Measurements from ENCODE around the gene IRGQ.
"Not testable (repeated sequence)": the region's sequence is repeated elsewhere in the genome, so short reads cannot be mapped to it uniquely, and the experiment has no call there.

The IRGQ gene

DNA sequence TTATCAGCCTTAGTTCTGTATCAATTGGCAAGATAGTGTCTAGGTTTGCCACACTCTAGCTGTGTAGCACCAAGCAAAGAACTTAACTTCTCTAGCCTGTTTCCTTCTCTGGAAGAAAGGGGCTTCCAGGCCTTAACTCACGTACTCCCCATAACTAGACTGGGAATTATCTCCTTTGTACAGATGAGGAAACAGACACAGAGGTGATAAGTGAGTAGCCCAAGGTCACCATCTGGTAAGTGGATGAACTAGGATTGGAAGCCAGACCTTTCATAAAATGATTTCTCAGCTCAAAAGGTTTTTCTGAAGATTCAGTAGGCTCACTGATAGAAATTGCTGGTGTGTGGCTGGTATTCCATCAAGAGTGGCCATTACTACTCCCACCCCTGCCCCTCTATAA lies 20.4 kb upstream of the IRGQ start:
- no peak overlapping the region for H3K27ac ChIP-seq (ENCODE audit: insufficient read depth, low read length, poor library complexity, severe bottlenecking)
- peaks cover 17% of the 10 kb centered on the region for H3K36me3 ChIP-seq (ENCODE audit: control insufficient read depth, insufficient read depth, low read length)
- no peak for DNase-seq
- H3K9me3 ChIP-seq (ENCODE audit: control insufficient read depth, low read length) = no peaks in the 10 kb centered on the region
- H3K27me3 ChIP-seq (replicated peaks; ENCODE audit: control insufficient read depth, insufficient read depth, low read length, poor library complexity, severe bottlenecking) = no peaks in the 10 kb centered on the region
- no peak overlapping the region for H3K4me3 ChIP-seq (ENCODE audit: insufficient read depth, low read depth, low read length, poor library complexity, severe bottlenecking)
- peaks cover 20% of the 10 kb centered on the region for H3K4me1 ChIP-seq (ENCODE audit: control insufficient read depth, insufficient read depth, low read length, poor library complexity, severe bottlenecking)

DNA sequence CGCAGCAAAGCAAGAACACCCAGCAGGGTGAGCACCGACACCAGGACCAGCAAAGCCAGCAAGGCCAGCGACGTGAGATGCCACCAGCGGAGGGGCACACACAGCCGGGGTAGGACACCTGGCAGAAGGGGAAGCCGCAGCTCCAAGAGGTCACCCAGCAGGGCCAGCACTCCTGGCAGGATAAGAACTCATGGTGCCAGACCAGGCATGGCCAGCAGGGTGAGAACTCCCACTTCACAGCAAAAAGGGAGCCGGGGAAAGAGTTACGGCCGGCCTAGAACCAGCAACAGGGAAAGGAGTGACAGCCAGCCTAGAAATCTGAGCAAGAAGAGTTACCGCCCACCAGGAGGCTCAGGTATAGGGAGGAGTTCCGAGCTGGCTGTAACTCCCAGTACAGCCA lies 16.4 kb upstream of the IRGQ start:
- Histone ChIP-seq H3K27ac (ENCODE audit: insufficient read depth, low read length, poor library complexity, severe bottlenecking) (no peak overlapping the region), H3K36me3 (ENCODE audit: control insufficient read depth, insufficient read depth, low read length) (peaks cover 21% of the 10 kb centered on the region), H3K27me3 (replicated peaks; ENCODE audit: control insufficient read depth, insufficient read depth, low read length, poor library complexity, severe bottlenecking) (no peaks in the 10 kb centered on the region), H3K4me3 (ENCODE audit: insufficient read depth, low read depth, low read length, poor library complexity, severe bottlenecking) (no peak overlapping the region), H3K9me3 (ENCODE audit: control insufficient read depth, low read length) (no peaks in the 10 kb centered on the region), H3K4me1 (ENCODE audit: control insufficient read depth, insufficient read depth, low read length, poor library complexity, severe bottlenecking) (no peaks in the 10 kb centered on the region)
- no peak for DNase-seq

DNA sequence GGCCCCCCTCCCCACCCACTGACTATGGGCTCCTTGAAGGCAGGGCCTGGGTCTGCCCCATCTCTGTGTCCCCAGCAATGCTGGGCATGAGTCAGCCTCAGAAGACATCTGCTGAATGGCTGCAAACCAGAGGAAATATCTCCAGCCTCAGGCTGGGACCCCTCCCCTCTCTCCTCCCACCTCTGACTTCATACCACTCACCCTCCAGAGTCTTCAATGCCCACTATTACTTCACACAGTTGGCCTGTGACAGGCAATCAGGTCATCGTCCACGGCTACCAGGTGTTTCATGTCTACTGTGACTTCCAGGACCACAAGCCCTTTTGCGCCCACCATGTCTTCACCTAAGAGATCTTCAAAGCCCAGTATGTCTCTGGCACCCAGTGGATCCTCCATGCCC lies 15.9 kb upstream of the IRGQ start, which contains the start of gene SRRM5:
SRRM5 (plus strand) TSS at position 301 of the 400 bp plus-strand sequence; CDS start at position 335, 34 bp downstream.
- Histone ChIP-seq H3K4me1 (ENCODE audit: control insufficient read depth, insufficient read depth, low read length, poor library complexity, severe bottlenecking) (no peaks in the 10 kb centered on the region), H3K27me3 (replicated peaks; ENCODE audit: control insufficient read depth, insufficient read depth, low read length, poor library complexity, severe bottlenecking) (no peaks in the 10 kb centered on the region), H3K4me3 (ENCODE audit: insufficient read depth, low read depth, low read length, poor library complexity, severe bottlenecking) (no peak within 1 kb of the TSS), H3K27ac (ENCODE audit: insufficient read depth, low read length, poor library complexity, severe bottlenecking) (no peak within 1 kb of the TSS), H3K36me3 (ENCODE audit: control insufficient read depth, insufficient read depth, low read length) (peaks cover 27% of the 10 kb centered on the region), H3K9me3 (ENCODE audit: control insufficient read depth, low read length) (no peaks in the 10 kb centered on the region)
- no peak for DNase-seq

DNA sequence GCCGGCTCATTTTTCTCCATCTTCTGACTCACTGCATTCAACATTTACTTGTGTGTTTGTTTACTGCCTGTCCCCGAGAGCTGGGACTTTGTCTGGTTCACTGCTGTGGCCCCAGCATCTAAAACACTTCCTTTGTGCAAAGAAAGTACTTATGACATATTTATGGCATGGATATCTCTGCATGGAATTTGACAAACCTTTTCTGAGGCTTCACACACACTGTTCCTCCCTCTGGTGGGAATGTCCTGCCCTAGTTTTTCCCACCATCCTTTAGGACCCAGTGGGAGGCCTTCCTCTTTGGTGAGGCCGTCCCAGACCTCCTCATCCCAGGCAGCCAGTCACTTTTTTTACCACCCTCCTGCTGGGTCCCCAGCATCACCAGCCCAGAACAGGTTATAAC lies 14.6 kb upstream of the IRGQ start:
- no peak for DNase-seq
- no peak overlapping the region for H3K4me3 ChIP-seq (ENCODE audit: insufficient read depth, low read depth, low read length, poor library complexity, severe bottlenecking)
- no peaks in the 10 kb centered on the region for H3K4me1 ChIP-seq (ENCODE audit: control insufficient read depth, insufficient read depth, low read length, poor library complexity, severe bottlenecking)
- H3K27ac ChIP-seq (ENCODE audit: insufficient read depth, low read length, poor library complexity, severe bottlenecking) = no peak overlapping the region
- H3K9me3 ChIP-seq (ENCODE audit: control insufficient read depth, low read length) = no peaks in the 10 kb centered on the region
- H3K27me3 ChIP-seq (replicated peaks; ENCODE audit: control insufficient read depth, insufficient read depth, low read length, poor library complexity, severe bottlenecking) = no peaks in the 10 kb centered on the region
- peaks cover 30% of the 10 kb centered on the region for H3K36me3 ChIP-seq (ENCODE audit: control insufficient read depth, insufficient read depth, low read length)

DNA sequence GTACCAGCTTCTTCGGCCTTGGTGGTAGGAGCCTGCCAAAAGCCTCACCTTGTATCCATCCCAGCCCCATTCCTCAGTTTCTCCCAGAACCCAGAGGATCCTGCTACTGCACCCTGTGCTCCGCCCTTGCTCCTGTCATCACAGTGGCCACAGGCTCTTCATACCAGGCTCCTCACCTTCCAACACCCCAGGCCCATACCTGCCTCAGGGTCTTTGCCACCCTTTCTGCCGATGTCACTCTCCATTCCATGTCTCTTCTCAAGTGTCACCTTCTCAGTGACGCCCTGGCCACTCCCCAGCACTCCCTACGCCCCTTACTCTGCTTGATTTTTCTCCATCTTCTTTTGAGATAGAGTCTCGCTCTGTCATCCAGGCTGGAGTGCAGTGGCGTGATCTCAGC lies 13.9 kb upstream of the IRGQ start:
- Histone ChIP-seq H3K9me3 (ENCODE audit: control insufficient read depth, low read length) (no peaks in the 10 kb centered on the region), H3K4me3 (ENCODE audit: insufficient read depth, low read depth, low read length, poor library complexity, severe bottlenecking) (no peak overlapping the region), H3K27ac (ENCODE audit: insufficient read depth, low read length, poor library complexity, severe bottlenecking) (no peak overlapping the region), H3K36me3 (ENCODE audit: control insufficient read depth, insufficient read depth, low read length) (peaks cover 30% of the 10 kb centered on the region), H3K4me1 (ENCODE audit: control insufficient read depth, insufficient read depth, low read length, poor library complexity, severe bottlenecking) (no peaks in the 10 kb centered on the region), H3K27me3 (replicated peaks; ENCODE audit: control insufficient read depth, insufficient read depth, low read length, poor library complexity, severe bottlenecking) (no peaks in the 10 kb centered on the region)
- no peak for DNase-seq

DNA sequence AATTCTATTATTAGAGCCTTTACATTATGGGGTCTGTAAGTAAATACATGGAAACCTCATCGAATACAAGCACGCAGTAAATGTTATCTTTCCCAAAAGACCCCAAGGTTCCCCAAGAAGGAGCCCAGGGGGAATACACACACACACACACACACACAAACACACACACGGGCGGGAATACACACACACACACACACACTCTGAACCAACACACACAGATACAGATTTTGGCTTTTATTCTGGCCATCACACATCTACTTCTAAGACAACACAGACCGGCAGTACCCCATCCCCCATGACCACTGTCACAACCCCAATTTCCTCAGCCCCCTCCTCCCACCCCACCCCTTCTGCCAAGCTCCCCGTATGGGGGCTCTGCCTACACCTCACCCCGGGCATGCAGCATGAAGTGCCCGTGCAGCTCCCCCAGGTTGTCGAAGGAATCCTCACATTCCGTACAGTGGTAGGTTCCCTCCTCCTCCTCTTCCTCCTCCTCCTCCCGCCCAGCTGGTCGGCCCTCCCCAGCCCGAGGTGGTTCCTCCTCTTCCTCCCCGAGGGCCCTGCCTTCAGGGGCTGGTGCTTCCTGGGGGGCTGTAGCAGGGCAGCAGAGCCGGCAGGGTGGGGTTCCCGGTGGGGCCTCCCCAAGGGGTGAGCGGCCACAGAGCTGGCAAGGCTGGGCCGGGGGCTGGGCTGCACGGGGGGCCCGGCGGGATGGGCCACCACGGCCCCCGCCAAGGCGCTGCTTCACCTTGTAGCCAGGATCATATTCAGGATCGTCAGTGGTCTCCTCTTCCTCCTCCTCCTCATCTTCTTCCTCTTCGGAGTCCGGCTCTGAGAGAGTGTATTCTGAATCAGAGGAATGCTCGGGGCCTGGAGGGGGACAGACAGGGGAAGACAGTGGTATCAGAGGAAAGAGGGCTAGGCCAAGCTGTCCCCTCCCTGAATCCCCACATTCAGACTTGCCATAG lies 11.6 kb upstream of the IRGQ start:
- Histone ChIP-seq H3K4me3 (ENCODE audit: insufficient read depth, low read depth, low read length, poor library complexity, severe bottlenecking) (no peak overlapping the region), H3K4me1 (ENCODE audit: control insufficient read depth, insufficient read depth, low read length, poor library complexity, severe bottlenecking) (no peaks in the 10 kb centered on the region), H3K9me3 (ENCODE audit: control insufficient read depth, low read length) (no peaks in the 10 kb centered on the region), H3K36me3 (ENCODE audit: control insufficient read depth, insufficient read depth, low read length) (peaks cover 23% of the 10 kb centered on the region), H3K27me3 (replicated peaks; ENCODE audit: control insufficient read depth, insufficient read depth, low read length, poor library complexity, severe bottlenecking) (no peaks in the 10 kb centered on the region), H3K27ac (ENCODE audit: insufficient read depth, low read length, poor library complexity, severe bottlenecking) (no peak overlapping the region)
- no peak for DNase-seq

DNA sequence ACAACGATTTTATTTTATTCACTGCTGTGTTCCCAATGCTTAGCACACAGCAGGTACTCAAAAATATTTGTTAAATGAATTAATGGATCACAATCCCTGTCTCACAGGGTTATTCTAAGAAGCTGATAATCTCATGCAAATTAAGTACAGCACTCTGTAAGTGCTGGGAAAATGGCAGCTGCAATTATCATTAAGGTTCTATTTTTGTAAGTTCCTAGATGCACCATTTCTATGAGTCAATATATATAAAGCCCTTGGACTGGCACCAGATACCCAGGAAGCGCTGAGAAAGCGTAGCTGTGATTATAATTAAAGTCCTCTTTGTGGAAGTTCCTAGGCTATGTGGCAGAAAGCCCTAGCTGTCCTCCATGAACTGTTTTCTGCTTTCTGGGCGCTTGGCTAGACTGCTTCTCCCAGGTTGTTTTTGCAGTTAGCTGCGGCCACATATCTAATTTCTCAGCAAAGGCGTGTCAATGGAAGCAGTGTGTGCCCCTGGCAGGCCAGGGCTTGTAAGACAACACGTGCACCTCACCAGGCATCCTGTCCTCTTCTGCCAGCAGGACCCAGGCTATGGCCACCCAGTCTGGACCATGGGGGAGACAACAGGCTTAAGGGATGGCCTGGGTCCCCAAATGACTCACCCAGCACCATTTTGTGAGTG lies 10.8 kb upstream of the IRGQ start:
- Histone ChIP-seq H3K9me3 (ENCODE audit: control insufficient read depth, low read length) (no peaks in the 10 kb centered on the region), H3K27me3 (replicated peaks; ENCODE audit: control insufficient read depth, insufficient read depth, low read length, poor library complexity, severe bottlenecking) (no peaks in the 10 kb centered on the region), H3K36me3 (ENCODE audit: control insufficient read depth, insufficient read depth, low read length) (peaks cover 15% of the 10 kb centered on the region), H3K27ac (ENCODE audit: insufficient read depth, low read length, poor library complexity, severe bottlenecking) (no peak overlapping the region), H3K4me3 (ENCODE audit: insufficient read depth, low read depth, low read length, poor library complexity, severe bottlenecking) (no peak overlapping the region), H3K4me1 (ENCODE audit: control insufficient read depth, insufficient read depth, low read length, poor library complexity, severe bottlenecking) (no peaks in the 10 kb centered on the region)
- DNase-seq = no peak

DNA sequence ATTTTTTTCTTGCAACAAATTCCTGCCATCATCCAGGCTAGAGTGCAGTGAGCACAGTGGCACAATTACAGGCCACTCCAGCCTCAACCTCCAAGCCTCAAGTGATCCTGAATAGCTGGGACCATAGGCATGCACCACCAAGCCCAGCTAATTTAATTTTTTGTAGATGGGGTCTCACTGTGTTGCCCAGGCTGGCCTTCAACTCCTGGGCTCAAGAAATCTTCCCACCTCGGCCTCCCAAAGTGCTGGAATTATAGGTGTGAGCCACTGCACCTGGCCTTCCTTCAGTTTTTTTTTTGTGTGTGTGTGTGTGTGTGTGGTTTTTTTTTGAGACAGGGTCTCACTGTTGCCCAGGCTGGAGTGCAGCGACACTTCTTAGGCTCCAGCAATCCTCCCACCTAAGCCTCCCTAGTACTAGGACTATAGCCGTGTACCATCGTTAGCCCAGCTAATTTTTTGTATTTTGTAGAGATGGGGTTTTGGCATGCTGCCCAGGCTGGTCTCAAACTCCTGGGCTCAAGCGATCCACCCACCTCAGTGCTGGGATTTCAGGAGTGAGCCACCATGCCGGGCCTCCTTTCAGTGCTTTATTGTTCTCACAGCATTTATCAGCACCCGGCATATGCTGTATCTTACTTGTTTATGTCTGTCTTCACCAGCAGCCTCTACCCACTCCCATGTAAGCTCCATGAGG lies 10.1 kb upstream of the IRGQ start:
- Histone ChIP-seq H3K27me3 (replicated peaks; ENCODE audit: control insufficient read depth, insufficient read depth, low read length, poor library complexity, severe bottlenecking) (no peaks in the 10 kb centered on the region), H3K4me1 (ENCODE audit: control insufficient read depth, insufficient read depth, low read length, poor library complexity, severe bottlenecking) (no peaks in the 10 kb centered on the region), H3K4me3 (ENCODE audit: insufficient read depth, low read depth, low read length, poor library complexity, severe bottlenecking) (no peak overlapping the region), H3K27ac (ENCODE audit: insufficient read depth, low read length, poor library complexity, severe bottlenecking) (no peak overlapping the region), H3K9me3 (ENCODE audit: control insufficient read depth, low read length) (no peaks in the 10 kb centered on the region), H3K36me3 (ENCODE audit: control insufficient read depth, insufficient read depth, low read length) (peaks cover 11% of the 10 kb centered on the region)
- DNase-seq = no peak

DNA sequence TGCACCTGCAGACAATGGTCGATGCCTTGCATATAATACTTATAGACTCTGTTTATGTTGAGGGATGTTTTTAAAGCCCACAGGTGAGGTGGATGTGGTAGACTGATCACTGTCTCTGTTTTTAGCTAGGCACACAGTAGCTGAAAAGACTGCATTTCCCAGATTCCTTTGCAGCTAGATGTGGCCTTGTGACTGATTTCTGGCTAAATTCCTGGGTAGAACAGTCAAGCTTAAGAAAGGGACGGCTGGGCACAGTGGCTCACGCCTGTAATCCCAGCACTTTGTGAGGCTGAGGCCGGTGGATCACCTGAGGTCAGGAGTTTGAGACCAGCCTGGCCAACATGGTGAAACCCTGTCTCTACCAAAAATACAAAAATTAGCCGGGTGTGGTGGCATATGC lies 4.4 kb upstream of the IRGQ start:
- H3K4me3 ChIP-seq (ENCODE audit: insufficient read depth, low read depth, low read length, poor library complexity, severe bottlenecking); DNase-seq; H3K27ac ChIP-seq (ENCODE audit: insufficient read depth, low read length, poor library complexity, severe bottlenecking); H3K27me3 ChIP-seq (replicated peaks; ENCODE audit: control insufficient read depth, insufficient read depth, low read length, poor library complexity, severe bottlenecking); H3K9me3 ChIP-seq (ENCODE audit: control insufficient read depth, low read length): not testable (repeated sequence)
- H3K36me3 ChIP-seq (ENCODE audit: control insufficient read depth, insufficient read depth, low read length) = peaks cover 15% of the 10 kb centered on the region
- H3K4me1 ChIP-seq (ENCODE audit: control insufficient read depth, insufficient read depth, low read length, poor library complexity, severe bottlenecking) = peaks cover 23% of the 10 kb centered on the region

Measured in effector memory CD4-positive, alpha-beta T cell (primary cell).